ENCODE measurements around the gene FSTL4. TPM values are rescaled to one million over a fixed set of nuclear protein-coding genes. Genes with fewer than 3 reads are reported as not detected.

The FSTL4 gene
- total and polyA plus RNA-seq, 4 donors = 0.42 TPM; not detected in 3

- Histone ChIP-seq H3K4me3 (ENCODE audit: low read length in 2 of 2) (no peak overlapping the region), H3K27ac (ENCODE audit: low read depth in 1 of 2, low read length in 2 of 2) (no peak overlapping the region), H3K36me3 (ENCODE audit: control insufficient read depth in 1 of 2, insufficient read depth in 2 of 2, low read length in 1 of 2) (no peaks in the 10 kb centered on the region), H3K27me3 (ENCODE audit: control insufficient read depth in 1 of 2, insufficient read depth in 2 of 2, low read length in 1 of 2) (no peaks in the 10 kb centered on the region), H3K9me3 (ENCODE audit: control insufficient read depth, low read length) (no peaks in the 10 kb centered on the region), H3K4me1 (ENCODE audit: control insufficient read depth in 1 of 2, insufficient read depth in 2 of 2, low read length in 2 of 2) (peaks cover 0 to 3% of the 10 kb centered on the region in 2 donors)
- ATAC-seq (ENCODE audit: low FRiP score) = no peak
- DNase-seq = no peak
- intact Hi-C loops (cut with DNase I) = no loop called here
- WGBS, 2 donors = 85 to 89% methylated on average over 1 of the region's 1 CpG
Measured at GRCh38 chr5:133618141-133618540, 5.8 kb upstream of the FSTL4 start.

GRCh38 chr5:133613743-133614142, 1.4 kb upstream of the FSTL4 start:
- no peak overlapping the region for H3K4me3 ChIP-seq (ENCODE audit: low read length in 2 of 2)
- intact Hi-C loops (cut with DNase I) = no loop called here
- H3K36me3 ChIP-seq (ENCODE audit: control insufficient read depth in 1 of 2, insufficient read depth in 2 of 2, low read length in 1 of 2) = no peaks in the 10 kb centered on the region
- peaks cover 0 to 2% of the 10 kb centered on the region in 2 donors for H3K27me3 ChIP-seq (ENCODE audit: control insufficient read depth in 1 of 2, insufficient read depth in 2 of 2, low read length in 1 of 2)
- H3K9me3 ChIP-seq (ENCODE audit: control insufficient read depth, low read length) = no peaks in the 10 kb centered on the region
- ATAC-seq (ENCODE audit: low FRiP score) (no peak), DNase-seq (no peak)
- WGBS, 2 donors = 34 to 40% methylated on average over 2 of the region's 2 CpGs
- no peaks in the 10 kb centered on the region for H3K4me1 ChIP-seq (ENCODE audit: control insufficient read depth in 1 of 2, insufficient read depth in 2 of 2, low read length in 2 of 2)
- no peak overlapping the region for H3K27ac ChIP-seq (ENCODE audit: low read depth in 1 of 2, low read length in 2 of 2)

GRCh38 chr5:133613184-133613583, 843 bp upstream of the FSTL4 start:
- ATAC-seq (ENCODE audit: low FRiP score) = no peak
- 57 to 61% methylated on average over 5 of the region's 5 CpGs for WGBS, 2 donors
- Histone ChIP-seq H3K27ac (ENCODE audit: low read depth in 1 of 2, low read length in 2 of 2) (no peak overlapping the region), H3K9me3 (ENCODE audit: control insufficient read depth, low read length) (no peaks in the 10 kb centered on the region), H3K4me1 (ENCODE audit: control insufficient read depth in 1 of 2, insufficient read depth in 2 of 2, low read length in 2 of 2) (no peaks in the 10 kb centered on the region), H3K27me3 (ENCODE audit: control insufficient read depth in 1 of 2, insufficient read depth in 2 of 2, low read length in 1 of 2) (peaks cover 0 to 2% of the 10 kb centered on the region in 2 donors), H3K36me3 (ENCODE audit: control insufficient read depth in 1 of 2, insufficient read depth in 2 of 2, low read length in 1 of 2) (no peaks in the 10 kb centered on the region), H3K4me3 (ENCODE audit: low read length in 2 of 2) (no peak overlapping the region)
- DNase-seq = no peak
- intact Hi-C loops (cut with DNase I) = no loop called here

GRCh38 chr5:133611357-133612248, 738 bp downstream of the FSTL4 start:
- DNase-seq = no peak
- Histone ChIP-seq H3K27ac (ENCODE audit: low read depth in 1 of 2, low read length in 2 of 2) (no peak overlapping the region), H3K27me3 (ENCODE audit: control insufficient read depth in 1 of 2, insufficient read depth in 2 of 2, low read length in 1 of 2) (peaks cover 2 to 7% of the 10 kb centered on the region in 2 donors), H3K4me1 (ENCODE audit: control insufficient read depth in 1 of 2, insufficient read depth in 2 of 2, low read length in 2 of 2) (no peaks in the 10 kb centered on the region), H3K36me3 (ENCODE audit: control insufficient read depth in 1 of 2, insufficient read depth in 2 of 2, low read length in 1 of 2) (no peaks in the 10 kb centered on the region), H3K9me3 (ENCODE audit: control insufficient read depth, low read length) (no peaks in the 10 kb centered on the region), H3K4me3 (ENCODE audit: low read length in 2 of 2) (peak overlapping the region in 1 of 2 donors; percentile 2)
- 1 to 2% methylated on average over 74 to 91 of the region's 91 CpGs for WGBS, 2 donors
- ATAC-seq (ENCODE audit: low FRiP score) = no peak
- intact Hi-C loops (cut with DNase I) = no loop called here

GRCh38 chr5:133610489-133611356, 1.6 kb downstream of the FSTL4 start:
- DNase-seq = peak in 1 of 2 donors; percentile 85
- ATAC-seq (ENCODE audit: low FRiP score) = peak; percentile 75
- intact Hi-C loops (cut with DNase I) = no loop called here
- Histone ChIP-seq H3K4me3 (ENCODE audit: low read length in 2 of 2) (no peak overlapping the region), H3K9me3 (ENCODE audit: control insufficient read depth, low read length) (no peaks in the 10 kb centered on the region), H3K4me1 (ENCODE audit: control insufficient read depth in 1 of 2, insufficient read depth in 2 of 2, low read length in 2 of 2) (no peaks in the 10 kb centered on the region), H3K36me3 (ENCODE audit: control insufficient read depth in 1 of 2, insufficient read depth in 2 of 2, low read length in 1 of 2) (no peaks in the 10 kb centered on the region), H3K27ac (ENCODE audit: low read depth in 1 of 2, low read length in 2 of 2) (no peak overlapping the region), H3K27me3 (ENCODE audit: control insufficient read depth in 1 of 2, insufficient read depth in 2 of 2, low read length in 1 of 2) (peaks cover 2 to 7% of the 10 kb centered on the region in 2 donors)
- WGBS, 2 donors = 5 to 6% methylated on average over 53 to 57 of the region's 57 CpGs

- Histone ChIP-seq H3K36me3 (ENCODE audit: control insufficient read depth in 1 of 2, insufficient read depth in 2 of 2, low read length in 1 of 2) (no peaks in the 10 kb centered on the region), H3K4me1 (ENCODE audit: control insufficient read depth in 1 of 2, insufficient read depth in 2 of 2, low read length in 2 of 2) (no peaks in the 10 kb centered on the region), H3K27me3 (ENCODE audit: control insufficient read depth in 1 of 2, insufficient read depth in 2 of 2, low read length in 1 of 2) (peaks cover 2 to 7% of the 10 kb centered on the region in 2 donors), H3K27ac (ENCODE audit: low read depth in 1 of 2, low read length in 2 of 2) (no peak overlapping the region), H3K4me3 (ENCODE audit: low read length in 2 of 2) (no peak overlapping the region), H3K9me3 (ENCODE audit: control insufficient read depth, low read length) (no peaks in the 10 kb centered on the region)
- ATAC-seq (ENCODE audit: low FRiP score) = no peak
- intact Hi-C loops (cut with DNase I) = no loop called here
- no peak for DNase-seq
- 38 to 72% methylated on average over 6 of the region's 6 CpGs for WGBS, 2 donors
Measured at GRCh38 chr5:133607451-133607850, 4.9 kb downstream of the FSTL4 start.

GRCh38 chr5:133606835-133607234, 5.5 kb downstream of the FSTL4 start:
- H3K27me3 ChIP-seq (ENCODE audit: control insufficient read depth in 1 of 2, insufficient read depth in 2 of 2, low read length in 1 of 2) = peaks cover 2 to 7% of the 10 kb centered on the region in 2 donors
- no peaks in the 10 kb centered on the region for H3K4me1 ChIP-seq (ENCODE audit: control insufficient read depth in 1 of 2, insufficient read depth in 2 of 2, low read length in 2 of 2)
- H3K27ac ChIP-seq (ENCODE audit: low read depth in 1 of 2, low read length in 2 of 2) = no peak overlapping the region
- intact Hi-C loops (cut with DNase I) = no loop called here
- ATAC-seq (ENCODE audit: low FRiP score) (no peak), DNase-seq (no peak)
- WGBS, 2 donors = 96% methylated on average over 2 of the region's 2 CpGs
- no peaks in the 10 kb centered on the region for H3K9me3 ChIP-seq (ENCODE audit: control insufficient read depth, low read length)
- H3K4me3 ChIP-seq (ENCODE audit: low read length in 2 of 2) = no peak overlapping the region
- H3K36me3 ChIP-seq (ENCODE audit: control insufficient read depth in 1 of 2, insufficient read depth in 2 of 2, low read length in 1 of 2) = no peaks in the 10 kb centered on the region

- Histone ChIP-seq H3K27me3 (ENCODE audit: control insufficient read depth in 1 of 2, insufficient read depth in 2 of 2, low read length in 1 of 2) (peaks cover under 1 to 7% of the 10 kb centered on the region in 2 donors), H3K9me3 (ENCODE audit: control insufficient read depth, low read length) (no peaks in the 10 kb centered on the region), H3K4me1 (ENCODE audit: control insufficient read depth in 1 of 2, insufficient read depth in 2 of 2, low read length in 2 of 2) (no peaks in the 10 kb centered on the region), H3K27ac (ENCODE audit: low read depth in 1 of 2, low read length in 2 of 2) (no peak overlapping the region), H3K4me3 (ENCODE audit: low read length in 2 of 2) (no peak overlapping the region), H3K36me3 (ENCODE audit: control insufficient read depth in 1 of 2, insufficient read depth in 2 of 2, low read length in 1 of 2) (no peaks in the 10 kb centered on the region)
- ATAC-seq (ENCODE audit: low FRiP score) (no peak), DNase-seq (no peak)
- intact Hi-C loops (cut with DNase I) = no loop called here
Measured at GRCh38 chr5:133605323-133605722, 7.0 kb downstream of the FSTL4 start.
